Measurements from ENCODE around the gene CCDC169. TPM values are rescaled to one million over a fixed set of nuclear protein-coding genes. Genes with fewer than 3 reads are reported as not detected.

Gene CCDC169
- total and polyA plus RNA-seq, 2 of the 4 experiments (the other 2 are of a cell fraction): 0.54 to 0.62 TPM

GRCh38 chr13:36190771-36191170 is 106.8 kb downstream of the CCDC169 start:
- POLR2A ChIA-PET (ENCODE audit: unreplicated experiment): no interaction called here
- no peak overlapping the region for H3K27ac ChIP-seq (ENCODE audit: insufficient read depth, low read length)
- WGBS, 2 experiments (ENCODE audit: extremely low coverage in 2 of 2, insufficient read length in 1 of 2): no CpG with 5 or more reads among the region's 3 CpGs

More at GRCh38 chr13:36190771-36191170, 106.8 kb downstream of the CCDC169 start:
- H2AK9ac ChIP-seq (replicated peaks; ENCODE audit: low read depth, low read length, poor library complexity): no peak overlapping the region
- no peaks in the 10 kb centered on the region for H3K36me3 ChIP-seq (ENCODE audit: control insufficient read depth, insufficient read depth, low read length)
- dilution Hi-C loops (cut with HindIII; ENCODE audit: low sequenced_read_pairs, unreplicated experiment): no loop called here
- no peak overlapping the region for H2AK5ac ChIP-seq (ENCODE audit: low read depth, low read length)
- no peaks in the 10 kb centered on the region for H3K9me3 ChIP-seq (ENCODE audit: control insufficient read depth, insufficient read depth, low read length)
- H2AFZ ChIP-seq (replicated peaks; ENCODE audit: low read length, poor library complexity): no peak overlapping the region
- no peak overlapping the region for H3K56ac ChIP-seq (ENCODE audit: extremely low read depth, insufficient read depth, low read length)
- H3K18ac ChIP-seq (ENCODE audit: low read depth, low read length): no peak overlapping the region
- ATAC-seq (ENCODE audit: low read depth) (no peak), DNase-seq (no peak)
- no peak overlapping the region for H2BK15ac ChIP-seq (ENCODE audit: low read depth, low read length)
- no peak overlapping the region for H4K8ac ChIP-seq (ENCODE audit: low read depth in 2 of 2, low read length in 2 of 2)
- H3K14ac ChIP-seq (replicated peaks; ENCODE audit: low read depth, low read length): no peak overlapping the region
- no peak overlapping the region for H4K91ac ChIP-seq (ENCODE audit: insufficient read depth, low read depth, low read length)
- no peak overlapping the region for H3K4ac ChIP-seq (ENCODE audit: low read depth, low read length)
- H4K5ac ChIP-seq (ENCODE audit: low read depth, low read length): no peak overlapping the region
- H2BK5ac ChIP-seq (ENCODE audit: low read depth, low read length, poor library complexity, severe bottlenecking): no peak overlapping the region
- H3K27me3 ChIP-seq (ENCODE audit: control insufficient read depth, insufficient read depth, low read length): 0 out of 2 replicates have a peak, but pooled peaks cover 3% of the 10 kb centered on the region
- TF ChIP-seq BHLHE40 (IDR thresholded peaks at IDR 0.05; ENCODE audit: low read depth, low read length) (no peak), SMC3 (IDR thresholded peaks at IDR 0.05; ENCODE audit: low read depth, low read length) (no peak), CEBPB (IDR thresholded peaks at IDR 0.05; ENCODE audit: low read depth, low read length) (no peak), MXI1 (IDR thresholded peaks at IDR 0.05; ENCODE audit: borderline replicate concordance, low read depth, low read length) (no peak), NFE2L2 (IDR thresholded peaks at IDR 0.05; ENCODE audit: low read depth, low read length) (no peak), ELK1 (IDR thresholded peaks at IDR 0.05; ENCODE audit: borderline replicate concordance, low read depth, low read length) (no peak), CTCF (conservative IDR thresholded peaks at IDR 0.05; ENCODE audit: low read depth, low read length) (no peak), CHD1 (IDR thresholded peaks at IDR 0.05; ENCODE audit: low read depth, low read length) (no peak), RFX5 (IDR thresholded peaks at IDR 0.05; ENCODE audit: low read depth, low read length) (no peak), POLR2A (IDR thresholded peaks at IDR 0.05; ENCODE audit: low read depth, low read length) (no peak), RCOR1 (IDR thresholded peaks at IDR 0.05; ENCODE audit: insufficient replicate concordance, low read length) (no peak)
- H3K4me3 ChIP-seq (ENCODE audit: insufficient read depth, low read depth, low read length): no peak overlapping the region
- no peaks in the 10 kb centered on the region for H3K4me1 ChIP-seq (ENCODE audit: control insufficient read depth, insufficient read depth, low read length)
- no peaks in the 10 kb centered on the region for H3K79me1 ChIP-seq (ENCODE audit: low read depth in 1 of 2, low read length in 2 of 2)
- in situ Hi-C loops (cut with MboI; ENCODE audit: low sequenced_read_pairs): no loop called here
- H2BK120ac ChIP-seq (ENCODE audit: low read depth, low read length): no peak overlapping the region
- H3K9ac ChIP-seq (ENCODE audit: low read depth, low read length): no peak overlapping the region
- no peaks in the 10 kb centered on the region for H4K20me1 ChIP-seq (ENCODE audit: insufficient read depth, low read length)
- BruUV-seq (replicated peaks): no TSS peak
- intact Hi-C loops (cut with micrococcal nuclease): no loop called here
- H3K9me1 ChIP-seq (ENCODE audit: insufficient read depth, low read length): no peaks in the 10 kb centered on the region
- CTCF ChIA-PET: no interaction called here
- no peak overlapping the region for H3K23ac ChIP-seq (ENCODE audit: low read depth, low read length)
- H2BK20ac ChIP-seq (ENCODE audit: low read depth, low read length): no peak overlapping the region
- H3K4me2 ChIP-seq (ENCODE audit: low read depth, low read length): no peak overlapping the region

All from IMR-90 (cell line).